Fibroblast of lung (primary cell): ENCODE measurements around the gene LARP7. TPM values are rescaled to one million over a fixed set of nuclear protein-coding genes. Genes with fewer than 3 reads are reported as not detected.
"Not testable (repeated sequence)": the region's sequence is repeated elsewhere in the genome, so short reads cannot be mapped to it uniquely, and the experiment has no call there.

ENCODE experiments used
- DNase-seq, 2 donors: peaks; one replicate each; pipeline versions ENCODE4 v3.0.0 to v3.0.0-alpha.2; 2010; ENCODE audit warnings: low read depth in 2 of 2
- H2AFZ ChIP-seq: 2 replicates; pipeline ENCODE4 v1.5.1; 2012; ENCODE audit warnings: low read length, control low read depth, inconsistent platforms
- H3K27ac ChIP-seq: 2 replicates; pipeline ENCODE4 v1.5.1; 2011; ENCODE audit warnings: low read length, control low read depth; ENCODE audit not compliant: insufficient read depth
- H3K27me3 ChIP-seq: 2 replicates; pipeline ENCODE4 v1.5.1; 2011; ENCODE audit warnings: mild to moderate bottlenecking, low read length; ENCODE audit not compliant: control insufficient read depth, insufficient read depth
- H3K36me3 ChIP-seq: 2 replicates; pipeline ENCODE4 v1.5.1; 2011; ENCODE audit warnings: low read length; ENCODE audit not compliant: control insufficient read depth, insufficient read depth
- H3K4me1 ChIP-seq: 2 replicates; pipeline ENCODE4 v1.5.1; 2011; ENCODE audit warnings: low read length; ENCODE audit not compliant: control insufficient read depth, insufficient read depth; ENCODE audit errors: extremely low read depth
- H3K4me2 ChIP-seq: 2 replicates; pipeline ENCODE4 v1.5.1; 2011; ENCODE audit warnings: low read length, control low read depth; ENCODE audit not compliant: insufficient read depth; ENCODE audit errors: extremely low read depth
- H3K4me3 ChIP-seq, 4 experiments: fragments of 200-600 bp in 1 of 4; sonication (generic) in 1 of 4; replicated peaks in 1 of 4; 2 replicates each; pipeline ENCODE4 v1.5.1; 2011 to 2016; ENCODE audit warnings: low read length in 4 of 4, low read depth in 3 of 4, mild to moderate bottlenecking in 3 of 4, control low read depth in 2 of 4, inconsistent platforms in 1 of 4, mixed read lengths in 1 of 4; ENCODE audit not compliant: insufficient read depth in 1 of 4; ENCODE audit errors: control extremely low read depth in 1 of 4
- H3K79me2 ChIP-seq: 2 replicates; pipeline ENCODE4 v1.5.1; 2012; ENCODE audit warnings: mild to moderate bottlenecking, low read length, inconsistent platforms; ENCODE audit not compliant: control insufficient read depth, insufficient read depth
- H3K9ac ChIP-seq: 2 replicates; pipeline ENCODE4 v1.5.1; 2011; ENCODE audit warnings: mild to moderate bottlenecking, low read length, control low read depth; ENCODE audit not compliant: insufficient read depth
- H3K9me3 ChIP-seq: 2 replicates; pipeline ENCODE4 v1.5.1; 2012; ENCODE audit warnings: low read depth, low read length; ENCODE audit not compliant: control insufficient read depth, insufficient read depth
- H4K20me1 ChIP-seq: 2 replicates; pipeline ENCODE4 v1.5.1; 2011; ENCODE audit warnings: low read length; ENCODE audit not compliant: control insufficient read depth, insufficient read depth; ENCODE audit errors: extremely low read depth
- CTCF ChIP-seq, 2 donors: IDR thresholded peaks in 1 of 2; conservative IDR thresholded peaks in 1 of 2; 1 replicate in 1 of 2; 2 replicates in 1 of 2; pipeline ENCODE4 v1.5.1; 2011 to 2012; ENCODE audit warnings: low read length in 2 of 2, control low read depth in 1 of 2, inconsistent platforms in 1 of 2, low read depth in 1 of 2, mild to moderate bottlenecking in 1 of 2
- EZH2 ChIP-seq: IDR thresholded peaks from 2 replicates; pipeline ENCODE4 v1.5.1; 2012; ENCODE audit warnings: low read length, control low read depth, mild to moderate bottlenecking; ENCODE audit errors: missing control alignments
- polyA plus RNA-seq, 2 donors: library from polyadenylated mRNA; depleted of rRNA in 1 of 2; stranded (reverse) in 1 of 2; unstranded in 1 of 2; fragments of >200 nt; gene quantifications; 2 replicates each; pipeline ENCODE4 v1.2.1, GENCODE V29; 2011 to 2012; ENCODE audit warnings: missing spikeins in 1 of 2
- total RNA-seq: library from RNA; depleted of rRNA; stranded (reverse); fragments of >200 nt; gene quantifications from 2 replicates; pipeline ENCODE4 v1.2.1, GENCODE V29; 2014

LARP7 gene
- total and polyA plus RNA-seq, 2 donors (not counting 1 experiment from before 2014, with no cell fraction given): 37.8 to 39.1 TPM

GRCh38 chr4:112604589-112604988 lies 32.4 kb upstream of the LARP7 start:
- H3K4me2 ChIP-seq: no peak overlapping the region
- H3K36me3 ChIP-seq: no peaks in the 10 kb centered on the region
- no peaks in the 10 kb centered on the region for H3K27me3 ChIP-seq
- TF ChIP-seq CTCF (conservative IDR thresholded peaks at IDR 0.05 in 1 of 2, IDR thresholded peaks at IDR 0.05 in 1 of 2; ENCODE audit: low read depth in 1 of 2, low read length in 2 of 2): peak; percentile 70 to 76
- no peak for TF ChIP-seq EZH2
- H2AFZ ChIP-seq: peak overlapping the region; percentile 22
- no peaks in the 10 kb centered on the region for H3K4me1 ChIP-seq
- H3K4me3 ChIP-seq: no peak overlapping the region
- H3K9me3 ChIP-seq: no peaks in the 10 kb centered on the region
- DNase-seq: peak; percentile 31 to 75
- no peaks in the 10 kb centered on the region for H3K79me2 ChIP-seq
- no peak overlapping the region for H3K27ac ChIP-seq
- H3K9ac ChIP-seq: no peak overlapping the region
- H4K20me1 ChIP-seq: no peaks in the 10 kb centered on the region

GRCh38 chr4:112612814-112613213 lies 24.1 kb upstream of the LARP7 start:
- H3K4me3 ChIP-seq, H4K20me1 ChIP-seq, H3K4me2 ChIP-seq, H3K36me3 ChIP-seq, H3K9ac ChIP-seq, H3K9me3 ChIP-seq, H2AFZ ChIP-seq, H3K27ac ChIP-seq, H3K4me1 ChIP-seq, H3K79me2 ChIP-seq, H3K27me3 ChIP-seq, DNase-seq: not testable (repeated sequence)

- no peak overlapping the region for H3K4me3 ChIP-seq
- no peak overlapping the region for H2AFZ ChIP-seq
- no peaks in the 10 kb centered on the region for H3K36me3 ChIP-seq
- H3K27ac ChIP-seq: no peak overlapping the region
- no peaks in the 10 kb centered on the region for H3K4me1 ChIP-seq
- no peaks in the 10 kb centered on the region for H3K27me3 ChIP-seq
- H3K79me2 ChIP-seq: no peaks in the 10 kb centered on the region
- H3K9me3 ChIP-seq: no peaks in the 10 kb centered on the region
- H3K4me2 ChIP-seq: no peak overlapping the region
- no peak overlapping the region for H3K9ac ChIP-seq
- no peak for TF ChIP-seq CTCF (conservative IDR thresholded peaks at IDR 0.05 in 1 of 2, IDR thresholded peaks at IDR 0.05 in 1 of 2; ENCODE audit: low read depth in 1 of 2, low read length in 2 of 2)
- no peak for TF ChIP-seq EZH2
- no peaks in the 10 kb centered on the region for H4K20me1 ChIP-seq
- no peak for DNase-seq
These were observed 20.0 kb upstream of the LARP7 start for GRCh38 chr4:112616984-112617383.
